Globus pallidus (tissue), 1 donor: ENCODE measurements around the gene SSX5.
"Not testable (repeated sequence)": the region's sequence is repeated elsewhere in the genome, so short reads cannot be mapped to it uniquely, and the experiment has no call there.

ENCODE experiments used
- DNase-seq: peaks from one replicate; pipeline ENCODE4 v3.0.0-alpha.2; 2015; ENCODE audit warnings: low spot score

The SSX5 gene, protein sequence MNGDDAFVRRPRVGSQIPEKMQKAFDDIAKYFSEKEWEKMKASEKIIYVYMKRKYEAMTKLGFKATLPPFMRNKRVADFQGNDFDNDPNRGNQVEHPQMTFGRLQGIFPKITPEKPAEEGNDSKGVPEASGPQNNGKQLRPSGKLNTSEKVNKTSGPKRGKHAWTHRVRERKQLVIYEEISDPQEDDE

DNA sequence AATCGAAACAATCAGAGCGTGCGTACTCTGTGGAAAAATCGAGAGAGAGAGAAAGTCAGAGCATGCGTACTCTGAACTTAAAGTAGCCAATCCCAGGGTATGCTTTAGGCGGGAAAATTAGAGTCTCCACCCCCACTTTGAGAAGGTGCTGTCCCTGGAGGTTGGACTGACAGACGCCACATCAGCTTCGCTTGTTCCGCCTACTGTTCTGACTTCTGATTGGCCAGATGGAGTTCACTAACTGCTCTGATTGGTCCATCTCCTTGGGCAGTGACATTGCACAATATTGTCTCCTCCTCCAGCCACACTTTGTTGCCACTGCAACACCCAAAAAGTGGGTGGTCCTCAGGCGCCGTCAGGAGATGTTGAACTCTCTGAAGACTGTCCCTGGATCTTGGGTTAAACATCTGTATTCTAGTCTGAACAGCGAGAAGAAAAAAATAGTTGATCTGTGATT lies at the start of gene SSX5:
SSX5 (minus strand) TSS at position 51 of the 457 bp plus-strand sequence. CDS start 1,437 bp downstream, outside the sequence.
- no peak for DNase-seq

DNA sequence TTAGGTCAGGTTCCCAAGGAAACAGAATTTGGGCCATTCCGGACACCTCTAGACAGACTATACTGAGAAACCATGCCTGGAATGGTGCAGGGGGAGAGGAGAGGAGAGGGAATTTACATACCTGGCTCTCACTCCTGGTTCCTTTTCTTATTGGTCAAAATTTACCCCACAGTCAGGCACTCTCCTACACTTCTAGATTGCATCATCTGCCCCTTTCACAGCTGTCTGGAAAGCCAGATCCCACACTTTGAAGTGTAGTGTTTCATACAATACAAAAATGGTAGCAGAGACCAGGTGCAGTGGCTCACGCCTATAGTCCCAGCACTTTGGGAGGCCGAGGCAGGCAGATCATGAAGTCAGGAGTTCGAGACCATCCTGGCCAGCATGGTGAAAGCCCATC lies 27.6 kb upstream of the SSX5 start:
- not testable (repeated sequence) for DNase-seq

DNA sequence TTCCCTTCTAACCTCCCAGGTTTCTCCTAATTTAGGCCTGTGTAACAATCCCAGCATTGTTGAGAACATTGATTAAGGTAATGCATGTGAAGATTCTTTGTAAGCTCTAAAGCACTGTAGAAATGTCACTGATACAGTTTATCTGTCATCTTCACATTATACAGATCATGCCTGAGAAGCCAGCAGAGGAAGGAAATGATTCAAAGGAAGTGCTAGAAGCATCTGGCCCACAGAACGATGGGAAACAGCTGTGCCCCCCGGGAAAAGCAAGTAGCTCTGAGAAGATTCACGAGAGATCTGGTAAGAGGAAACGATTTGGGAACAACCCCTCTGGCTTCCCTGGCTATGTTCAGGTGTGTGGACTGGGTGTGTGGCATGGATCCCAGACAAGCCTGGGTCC lies 17.7 kb upstream of the SSX5 start:
- DNase-seq, result not testable (repeated sequence)

DNA sequence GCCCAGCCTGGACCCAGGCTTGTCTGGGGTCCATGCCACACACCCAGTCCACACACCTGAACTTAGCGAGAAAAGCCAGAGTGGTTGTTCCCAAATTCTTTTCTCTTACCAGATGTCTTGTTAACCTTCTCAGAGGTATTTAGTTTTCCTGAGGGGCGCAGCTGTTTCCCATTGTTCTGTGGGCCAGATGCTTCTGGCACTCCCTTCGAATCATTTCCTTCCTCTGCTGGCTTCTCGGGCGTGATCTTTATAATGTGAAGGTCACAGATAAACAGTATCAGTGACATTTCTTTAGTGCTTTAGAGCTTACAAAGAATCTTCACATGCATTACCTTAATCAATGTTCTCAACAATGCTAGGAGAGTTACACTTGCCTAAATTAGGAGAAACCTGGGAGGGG lies 6.6 kb downstream of the SSX5 start:
- not testable (repeated sequence) for DNase-seq

DNA sequence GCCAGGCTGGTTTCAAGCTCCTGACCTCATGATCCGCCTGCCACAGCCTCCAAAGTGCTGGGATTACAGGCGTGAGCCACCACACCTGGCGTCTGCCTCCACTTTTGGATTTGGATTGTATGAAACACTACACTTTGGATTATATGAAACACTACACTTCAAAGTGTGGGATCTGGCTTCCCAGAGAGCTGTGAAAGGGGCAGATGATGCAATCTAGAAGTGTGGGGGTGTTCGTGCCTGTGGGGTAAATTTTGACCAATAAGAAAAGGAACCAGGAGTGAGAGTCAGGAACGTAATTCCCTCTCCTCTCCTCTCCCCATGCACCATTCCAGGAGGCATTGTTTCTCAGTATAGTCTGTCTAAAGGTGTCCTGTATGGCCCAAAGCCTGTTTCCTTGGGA lies 14.7 kb downstream of the SSX5 start:
- not testable (repeated sequence) for DNase-seq

DNA sequence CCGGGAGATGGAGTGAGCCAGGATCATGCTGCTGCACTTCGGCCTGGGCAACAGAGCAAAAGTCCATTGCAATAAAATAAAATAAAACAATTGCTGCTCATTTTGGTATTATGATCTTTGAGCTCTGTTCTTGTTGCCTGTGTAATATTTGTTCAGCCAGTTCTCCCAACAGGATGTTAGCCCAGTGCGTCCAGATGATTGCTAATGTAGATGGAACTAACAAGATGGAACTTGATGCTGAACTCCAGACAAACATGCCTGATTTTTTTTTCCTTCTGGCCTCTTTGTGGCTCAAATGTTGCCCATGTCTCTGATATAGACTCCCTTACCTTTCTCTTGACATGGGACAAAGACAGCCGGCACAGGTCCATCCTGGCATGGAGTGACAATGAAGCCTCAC lies 15.8 kb downstream of the SSX5 start:
- no peak for DNase-seq

DNA sequence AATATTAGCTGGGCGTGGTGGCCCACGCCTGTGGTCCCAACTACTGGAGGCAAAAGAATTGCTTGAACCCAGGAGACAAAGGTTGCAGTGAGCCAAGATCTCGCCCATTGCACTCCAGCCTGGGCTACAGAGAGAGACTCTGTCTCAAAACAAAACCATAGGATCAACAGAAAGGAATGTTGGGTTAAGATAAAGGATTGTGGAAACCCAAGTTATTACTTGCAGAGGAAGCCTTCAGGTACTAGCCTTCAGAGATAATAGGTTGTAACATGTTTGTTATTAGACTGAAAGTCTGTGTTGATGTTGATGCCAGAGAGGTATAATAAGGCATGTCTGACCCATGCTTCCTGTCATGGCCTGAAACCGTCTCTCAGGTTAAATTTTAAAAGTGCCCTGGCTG lies 16.9 kb downstream of the SSX5 start:
- no peak for DNase-seq

DNA sequence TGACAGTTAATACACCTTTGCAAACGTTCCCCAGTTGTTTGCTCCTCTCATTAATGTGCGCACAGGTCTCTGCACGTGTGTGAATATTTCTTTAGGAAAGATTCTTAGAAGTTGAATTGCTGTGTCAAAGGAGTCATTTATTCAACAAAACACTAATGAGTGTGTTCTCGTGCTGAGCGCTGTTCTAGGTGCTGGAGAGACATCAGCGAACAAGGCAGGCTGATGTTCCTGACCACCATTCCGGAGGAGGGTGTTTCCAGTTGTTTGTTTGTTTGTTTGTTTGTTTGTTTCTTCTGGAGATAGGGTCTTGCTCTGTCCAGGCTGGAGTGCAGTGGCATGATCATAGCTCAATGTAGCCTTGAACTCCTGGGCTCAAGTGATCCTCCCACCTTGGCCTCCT lies 30.3 kb downstream of the SSX5 start:
- DNase-seq, result not testable (repeated sequence)

DNA sequence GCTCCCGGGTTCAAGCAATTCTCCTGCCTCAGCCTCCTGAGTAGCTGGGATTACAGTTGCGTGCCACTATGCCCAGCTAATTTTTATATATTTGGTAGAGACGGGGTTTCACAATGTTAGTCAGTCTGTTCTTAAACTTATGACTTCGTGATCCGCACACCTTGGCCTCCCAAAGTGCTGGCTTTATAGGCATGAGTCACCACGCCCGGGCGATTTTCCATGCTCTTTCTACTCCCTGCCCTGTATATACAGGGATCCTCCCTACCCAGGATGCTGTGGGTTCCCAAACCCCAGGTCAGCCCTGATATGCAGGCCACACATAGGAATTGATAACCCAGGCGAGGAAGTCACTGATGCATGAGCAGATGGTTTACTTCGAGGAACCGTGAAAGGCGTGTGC lies 31.4 kb downstream of the SSX5 start:
- DNase-seq, result no peak

DNA sequence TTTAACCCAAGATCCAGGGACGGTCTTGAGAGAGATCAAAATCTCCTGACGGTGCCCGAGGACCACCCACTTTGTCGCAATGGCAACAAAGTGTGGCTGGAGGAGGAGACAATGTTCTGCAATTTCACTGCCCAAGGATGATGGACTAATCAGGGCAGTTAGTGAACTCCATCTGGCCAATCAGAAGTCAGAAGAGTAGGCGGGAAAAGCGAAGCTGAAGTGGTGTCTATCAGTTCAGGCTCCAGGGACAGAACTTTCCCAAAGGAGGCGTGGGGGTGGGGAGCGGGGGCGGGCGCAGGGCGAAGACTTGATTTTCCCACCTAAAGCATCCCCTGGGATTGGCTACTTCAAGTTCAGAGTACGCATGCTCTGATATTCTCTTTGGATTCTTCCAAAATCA lies 40.6 kb downstream of the SSX5 start:
- DNase-seq, result no peak

DNA sequence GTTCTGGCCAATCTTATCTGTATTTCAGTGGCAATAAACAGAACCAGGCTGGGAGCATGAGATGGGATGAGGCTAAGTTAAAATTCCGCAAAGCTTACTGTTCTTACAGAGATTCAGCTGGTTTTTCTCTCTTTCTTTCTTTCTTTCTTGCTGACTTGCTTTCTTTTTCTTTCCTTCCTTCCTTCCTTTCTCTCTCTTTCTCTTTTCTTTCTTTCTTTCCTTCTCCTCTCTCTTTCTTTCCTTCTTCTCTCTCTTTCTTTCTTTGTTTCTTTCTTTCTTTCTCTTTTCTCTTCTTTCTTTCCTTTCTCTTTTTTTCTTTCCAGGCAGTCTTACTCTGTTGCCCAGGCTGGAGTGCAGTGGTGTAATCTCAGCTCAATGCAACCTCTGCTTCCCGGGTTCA lies 41.8 kb downstream of the SSX5 start:
- no peak for DNase-seq

DNA sequence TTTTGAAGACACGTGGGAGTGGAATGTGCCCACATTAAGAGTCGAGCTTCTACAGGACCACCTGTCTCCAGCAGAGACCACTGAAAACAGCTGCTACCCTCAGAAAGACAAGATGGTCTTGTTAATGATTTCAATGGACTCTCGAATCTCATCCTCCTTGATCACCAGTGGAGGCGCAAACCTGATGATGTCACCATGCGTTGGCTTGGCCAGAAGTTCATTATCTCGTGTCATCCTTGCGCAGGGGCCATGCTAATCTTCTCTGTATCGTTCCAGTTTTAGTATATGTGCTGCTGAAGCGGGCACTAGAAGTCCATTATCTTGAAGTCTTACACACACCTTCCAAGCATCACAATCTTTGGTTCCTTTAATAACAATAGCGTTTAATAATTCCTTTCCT lies 42.8 kb downstream of the SSX5 start:
- no peak for DNase-seq

DNA sequence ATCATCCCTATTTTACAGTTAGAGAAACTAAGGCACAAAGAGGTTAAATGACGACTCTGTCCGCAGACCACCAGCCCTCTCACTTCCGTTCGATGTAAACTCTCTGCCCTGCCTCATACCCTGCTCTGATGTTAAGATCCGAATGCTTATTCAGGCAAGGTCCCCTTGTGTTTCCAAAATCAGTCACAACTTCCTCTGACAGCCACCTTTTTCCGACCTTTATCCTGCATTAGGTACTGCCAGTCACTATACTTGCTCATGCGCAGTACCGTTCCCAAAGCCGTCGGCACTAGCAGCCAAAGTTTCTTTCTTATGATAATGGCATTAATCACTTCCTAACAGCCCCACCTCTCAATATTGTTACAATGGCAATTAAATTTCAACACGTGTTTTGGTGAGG lies 53.9 kb downstream of the SSX5 start:
- not testable (repeated sequence) for DNase-seq

DNA sequence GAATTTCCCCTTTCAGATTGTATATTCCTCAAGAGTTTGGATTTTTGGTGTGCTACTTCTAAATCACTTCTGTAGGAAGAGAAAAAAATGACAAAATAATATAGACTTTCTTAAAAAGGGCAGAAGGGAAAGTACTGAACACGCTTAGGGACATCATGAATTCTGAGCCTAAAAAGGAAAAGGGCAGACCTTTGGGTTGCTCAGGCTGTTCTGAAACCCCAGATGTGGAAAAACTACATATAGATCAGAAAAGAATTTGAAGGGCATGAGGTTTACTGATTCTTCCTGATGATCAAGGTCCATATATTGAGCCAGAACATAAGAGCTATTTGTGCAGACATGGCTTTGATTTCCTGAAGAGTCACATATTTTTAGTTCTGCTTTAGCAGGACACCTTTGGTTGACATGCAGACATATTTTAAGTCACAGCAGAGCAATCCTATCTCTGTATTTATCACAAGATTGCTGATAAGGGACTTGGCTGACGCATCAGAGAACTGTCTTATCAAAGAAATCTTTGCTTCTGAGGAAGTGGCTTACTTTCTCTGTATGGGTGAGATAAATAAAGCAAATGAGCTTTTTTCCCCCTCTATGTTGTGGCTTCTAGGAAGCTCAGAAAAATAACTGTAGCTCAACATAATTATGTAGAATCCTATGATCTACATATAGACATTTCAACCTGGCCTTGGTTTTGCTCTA lies 54.6 kb downstream of the SSX5 start:
- not testable (repeated sequence) for DNase-seq

DNA sequence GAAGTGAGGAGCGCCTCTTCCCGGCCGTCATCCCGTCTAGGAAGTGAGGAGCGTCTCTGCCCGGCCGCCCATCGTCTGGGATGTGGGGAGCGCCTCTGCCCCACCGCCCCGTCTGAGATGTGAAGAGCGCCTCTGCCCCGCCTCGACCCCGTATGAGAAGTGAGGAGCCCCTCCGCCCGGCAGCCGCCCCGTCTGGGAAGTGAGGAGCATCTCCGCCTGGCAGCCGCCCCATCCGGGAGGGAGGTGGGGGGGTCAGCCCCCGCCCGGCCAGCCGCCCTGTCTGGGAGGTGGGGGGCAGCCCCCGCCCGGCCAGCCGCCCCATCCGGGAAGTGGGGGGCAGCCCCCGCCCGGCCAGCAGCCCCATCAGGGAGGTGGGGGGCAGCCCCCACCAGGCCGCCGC lies 57.5 kb downstream of the SSX5 start:
- not testable (repeated sequence) for DNase-seq
